CD14-positive monocyte (primary cell): ENCODE measurements around the gene PDE4D. TPM values are rescaled to one million over a fixed set of nuclear protein-coding genes. Genes with fewer than 3 reads are reported as not detected.
A peak's percentile ranks its signal among the peaks of the same experiment; 100 is the strongest.

Experiments
- DNase-seq, 3 donors: peaks; one replicate each; pipeline ENCODE4 v3.0.0-alpha.2; 2011 to 2022
- H2AFZ ChIP-seq: 2 replicates; pipeline ENCODE4 v1.6.0; 2012; ENCODE audit warnings: mild to moderate bottlenecking, low read depth, low read length, inconsistent platforms; ENCODE audit not compliant: insufficient read depth, poor library complexity, severe bottlenecking
- H3K27ac ChIP-seq, 2 donors: 1 replicate in 1 of 2; 2 replicates in 1 of 2; pipeline ENCODE4 v1.5.1; 2012 to 2013; ENCODE audit warnings: low read length in 2 of 2, control low read depth in 1 of 2, inconsistent platforms in 1 of 2, low read depth in 1 of 2, mild to moderate bottlenecking in 1 of 2
- H3K27me3 ChIP-seq, 2 donors: one replicate each; pipeline versions ENCODE4 v1.6.0 to v1.6.1; 2011 to 2013; ENCODE audit warnings: low read length in 2 of 2; ENCODE audit not compliant: control insufficient read depth in 2 of 2, insufficient read depth in 2 of 2
- H3K36me3 ChIP-seq, 2 donors: replicated peaks in 1 of 2; 1 replicate in 1 of 2; 2 replicates in 1 of 2; pipeline versions ENCODE4 v1.5.1 to v1.6.1; 2012 to 2013; ENCODE audit warnings: low read length in 2 of 2, control low read depth in 1 of 2, inconsistent platforms in 1 of 2, mild to moderate bottlenecking in 1 of 2; ENCODE audit not compliant: insufficient read depth in 2 of 2, control insufficient read depth in 1 of 2
- H3K4me1 ChIP-seq, 2 donors: 1 replicate in 1 of 2; 2 replicates in 1 of 2; pipeline versions ENCODE4 v1.5.1 to v1.6.1; 2012 to 2013; ENCODE audit warnings: low read length in 2 of 2, control low read depth in 1 of 2, inconsistent platforms in 1 of 2, mild to moderate bottlenecking in 1 of 2, moderate library complexity in 1 of 2; ENCODE audit not compliant: insufficient read depth in 2 of 2, control insufficient read depth in 1 of 2
- H3K4me2 ChIP-seq: replicated peaks from 2 replicates; pipeline ENCODE3; 2012; ENCODE audit warnings: low read length, moderate library complexity, mild to moderate bottlenecking; ENCODE audit not compliant: poor library complexity, severe bottlenecking; ENCODE audit errors: extremely low read depth
- H3K4me3 ChIP-seq, 3 experiments: fragments of 200-600 bp in 1 of 3; sonication (generic) in 1 of 3; replicated peaks in 1 of 3; 1 replicate in 2 of 3; 2 replicates in 1 of 3; pipeline ENCODE4 v1.5.1; 2011 to 2013; ENCODE audit warnings: low read length in 3 of 3, mild to moderate bottlenecking in 3 of 3, control low read depth in 2 of 3, low read depth in 2 of 3, inconsistent platforms in 1 of 3, moderate library complexity in 1 of 3
- H3K79me2 ChIP-seq: 2 replicates; pipeline ENCODE4 v1.6.0; 2012; ENCODE audit warnings: mild to moderate bottlenecking, control low read depth, inconsistent platforms, low read length, moderate library complexity; ENCODE audit not compliant: insufficient read depth
- H3K9ac ChIP-seq: 2 replicates; pipeline ENCODE4 v1.6.0; 2017; ENCODE audit warnings: low read length, mild to moderate bottlenecking; ENCODE audit not compliant: insufficient read depth, poor library complexity, severe bottlenecking
- H3K9me3 ChIP-seq, 2 donors: replicated peaks in 1 of 2; 1 replicate in 1 of 2; 2 replicates in 1 of 2; pipeline versions ENCODE4 v1.5.1 to v1.6.1; 2012 to 2013; ENCODE audit warnings: low read length in 2 of 2, control low read depth in 1 of 2; ENCODE audit not compliant: control insufficient read depth in 1 of 2, insufficient read depth in 1 of 2
- H4K20me1 ChIP-seq: 2 replicates; pipeline ENCODE4 v1.6.0; 2012; ENCODE audit warnings: mild to moderate bottlenecking, low read length, control low read depth, moderate library complexity; ENCODE audit not compliant: insufficient read depth
- H3K27ac Mint-ChIP-seq, 7 donors: one replicate each; pipeline ENCODE4 v1.8.0; 2020; ENCODE audit warnings: mild to moderate bottlenecking in 7 of 7, mixed read lengths in 7 of 7, moderate library complexity in 6 of 7, inconsistent platforms in 2 of 7
- H3K27me3 Mint-ChIP-seq, 3 donors: one replicate each; pipeline ENCODE4 v1.8.0; 2021 to 2022; ENCODE audit warnings: low read depth in 3 of 3, mild to moderate bottlenecking in 3 of 3, mixed read lengths in 3 of 3, moderate library complexity in 3 of 3, inconsistent platforms in 1 of 3
- H3K36me3 Mint-ChIP-seq, 2 donors: one replicate each; pipeline ENCODE4 v1.8.0; 2020; ENCODE audit warnings: mixed read lengths in 2 of 2, inconsistent platforms in 1 of 2, mild to moderate bottlenecking in 1 of 2
- H3K4me1 Mint-ChIP-seq: one replicate; pipeline ENCODE4 v1.8.0; 2020; ENCODE audit warnings: mild to moderate bottlenecking, mixed read lengths
- H3K4me3 Mint-ChIP-seq, 2 donors: one replicate each; pipeline ENCODE4 v1.8.0; 2020; ENCODE audit warnings: mild to moderate bottlenecking in 2 of 2, mixed read lengths in 2 of 2, moderate library complexity in 1 of 2
- H3K9me3 Mint-ChIP-seq, 7 donors: one replicate each; pipeline ENCODE4 v1.8.0; 2020 to 2022; ENCODE audit warnings: mixed read lengths in 7 of 7, mild to moderate bottlenecking in 6 of 7, moderate library complexity in 6 of 7, inconsistent platforms in 2 of 7
- CTCF ChIP-seq: fragments of 200-600 bp; IDR thresholded peaks from one replicate; pipeline ENCODE4 v1.8.0; 2022; ENCODE audit warnings: antibody characterized with exemption, mild to moderate bottlenecking
- WGBS: methylation state at CpG from one replicate; pipeline ENCODE4 v1.1.5; 2013; ENCODE audit warnings: missing lambda C conversion rate; ENCODE audit not compliant: insufficient coverage; 5-methylcytosine and 5-hydroxymethylcytosine counted together
- intact Hi-C, 2 donors: fragments of 100-400 bp; cut with micrococcal nuclease; formaldehyde crosslinking; loops; one replicate each; pipeline versions ENCODE4 v1.15.0 to v1.15.1; 2023
- polyA plus RNA-seq, 3 donors: library from polyadenylated mRNA; depleted of rRNA in 1 of 3; unstranded in 2 of 3; stranded (reverse) in 1 of 3; fragments of 300-500 nt in 2 of 3; fragments of >200 nt in 1 of 3; fragmentation: Illumina TruSeq in 2 of 3; gene quantifications; 1 replicate in 2 of 3; 2 replicates in 1 of 3; pipeline ENCODE4 v1.2.3, GENCODE V29; 2012 to 2021

PDE4D gene
- polyA plus RNA-seq, 3 donors, result 1.9 to 3.4 (median 2.8) TPM

DNA sequence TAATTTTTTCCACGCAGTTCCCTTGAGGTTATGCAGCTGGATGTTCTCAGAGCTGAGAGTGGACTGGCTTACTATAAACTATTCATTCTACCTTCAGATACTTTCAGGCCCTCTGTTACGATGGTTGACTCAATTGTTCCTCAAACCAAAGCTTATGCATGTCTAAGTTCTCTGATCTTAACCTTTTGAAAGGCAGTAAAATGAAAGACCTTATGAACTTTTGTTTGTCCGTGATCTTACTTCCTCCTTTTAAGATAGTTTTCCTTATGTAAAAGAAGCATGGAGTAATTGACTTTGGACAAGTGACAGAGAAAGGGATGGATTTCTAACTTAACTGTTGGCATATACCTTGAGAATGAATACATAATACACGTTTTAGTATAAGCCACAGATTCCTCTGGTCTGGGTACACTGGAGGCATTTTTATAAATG lies 575.7 kb downstream of the PDE4D start:
- no peak overlapping the region for H3K4me3 Mint-ChIP-seq
- H2AFZ ChIP-seq, result no peak overlapping the region

DNA sequence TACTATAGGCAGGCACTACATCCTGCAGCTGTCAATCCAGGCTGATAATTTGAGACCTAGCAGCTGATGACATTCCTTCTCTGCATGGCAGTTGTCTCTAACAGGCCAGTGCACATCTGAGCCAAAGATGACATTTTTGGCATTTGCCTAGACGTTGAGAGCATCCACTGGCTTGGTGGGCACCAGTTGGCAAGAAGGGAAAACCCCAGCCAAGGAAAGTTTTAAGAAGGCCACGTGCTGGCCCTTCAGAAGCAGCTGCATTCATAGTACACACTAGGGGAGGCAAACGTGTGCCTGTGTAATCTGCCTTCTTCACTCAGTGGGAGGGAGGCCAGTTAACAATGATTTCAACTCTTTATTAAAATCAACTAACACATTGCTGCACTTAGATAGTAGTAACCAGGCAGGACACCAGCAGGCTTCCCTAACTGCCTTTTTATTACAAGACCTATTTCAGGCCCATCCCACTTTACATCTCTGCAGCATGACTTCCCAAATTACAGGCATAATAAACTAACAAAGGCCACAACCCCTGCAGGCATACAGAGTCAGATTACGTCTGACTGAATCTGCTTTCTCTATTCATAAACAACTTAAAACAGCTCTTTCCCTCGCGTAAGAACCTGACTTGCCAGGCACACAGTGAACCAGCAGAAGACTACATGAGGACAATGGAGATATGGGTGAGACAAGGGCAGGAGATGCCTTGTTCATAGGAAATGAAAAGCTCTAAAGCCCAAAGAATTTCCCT lies 576.3 kb downstream of the PDE4D start:
- H2AFZ ChIP-seq, result no peak overlapping the region
- Mint-ChIP-seq H3K27me3 (no peaks in the 10 kb centered on the region), H3K4me1 (peaks cover 3% of the 10 kb centered on the region), H3K9me3 (peaks cover 0 to 11% (median 5%) of the 10 kb centered on the region in 7 donors), H3K36me3 (peaks cover 0 to 6% of the 10 kb centered on the region in 2 donors), H3K4me3 (no peak overlapping the region), H3K27ac (peak overlapping the region in 2 of 7 donors; percentile 13 to 22)
- peaks cover 5 to 7% of the 10 kb centered on the region in 2 donors for H3K9me3 ChIP-seq
- no peaks in the 10 kb centered on the region for H3K79me2 ChIP-seq
- no peak overlapping the region for H3K27ac ChIP-seq
- no peak for TF ChIP-seq CTCF
- DNase-seq, result no peak
- no peaks in the 10 kb centered on the region for H4K20me1 ChIP-seq
- H3K36me3 ChIP-seq, result no peaks in the 10 kb centered on the region
- intact Hi-C loops, result no loop called here
- H3K9ac ChIP-seq, result no peak overlapping the region
- 91% methylated on average over 1 of the region's 6 CpGs for WGBS
- H3K4me1 ChIP-seq, result no peaks in the 10 kb centered on the region
- no peaks in the 10 kb centered on the region for H3K27me3 ChIP-seq
- H3K4me3 ChIP-seq, result no peak overlapping the region
- H3K4me2 ChIP-seq, result no peak overlapping the region

More for the DNA sequence above, 575.7 kb downstream of the PDE4D start:
- Histone ChIP-seq H3K27ac (no peak overlapping the region), H3K27me3 (no peaks in the 10 kb centered on the region), H3K79me2 (no peaks in the 10 kb centered on the region), H3K9me3 (peaks cover 5 to 7% of the 10 kb centered on the region in 2 donors), H4K20me1 (no peaks in the 10 kb centered on the region), H3K9ac (no peak overlapping the region), H3K4me3 (no peak overlapping the region), H3K4me1 (no peaks in the 10 kb centered on the region), H3K4me2 (no peak overlapping the region), H3K36me3 (no peaks in the 10 kb centered on the region)
- Mint-ChIP-seq H3K27me3 (no peaks in the 10 kb centered on the region), H3K36me3 (peaks cover 0 to 6% of the 10 kb centered on the region in 2 donors), H3K9me3 (peaks cover 0 to 11% (median 5%) of the 10 kb centered on the region in 7 donors), H3K27ac (no peak overlapping the region), H3K4me1 (peaks cover 3% of the 10 kb centered on the region)
- intact Hi-C loops, result no loop called here
- TF ChIP-seq CTCF, result no peak
- DNase-seq, result no peak
- no CpG with 5 or more reads among the region's 4 CpGs for WGBS
